Lower leg skin (tissue), 3 donors: ENCODE measurements around the gene DAGLA.

Source experiments
- POLR2A ChIP-seq, 2 donors: fragments of 450-650 bp; IDR thresholded peaks; one replicate each; pipeline ENCODE4 v1.6.1; 2016 to 2017; ENCODE audit warnings: antibody characterized with exemption in 2 of 2, mild to moderate bottlenecking in 1 of 2, moderate library complexity in 1 of 2
- TF ChIP-seq, protein P1 (sequence below), 3 donors: fragments of 450-650 bp; IDR thresholded peaks; one replicate each; pipeline ENCODE4 v1.5.1; 2016; ENCODE audit warnings: antibody characterized with exemption in 3 of 3, mild to moderate bottlenecking in 3 of 3, moderate library complexity in 2 of 3

DNA sequence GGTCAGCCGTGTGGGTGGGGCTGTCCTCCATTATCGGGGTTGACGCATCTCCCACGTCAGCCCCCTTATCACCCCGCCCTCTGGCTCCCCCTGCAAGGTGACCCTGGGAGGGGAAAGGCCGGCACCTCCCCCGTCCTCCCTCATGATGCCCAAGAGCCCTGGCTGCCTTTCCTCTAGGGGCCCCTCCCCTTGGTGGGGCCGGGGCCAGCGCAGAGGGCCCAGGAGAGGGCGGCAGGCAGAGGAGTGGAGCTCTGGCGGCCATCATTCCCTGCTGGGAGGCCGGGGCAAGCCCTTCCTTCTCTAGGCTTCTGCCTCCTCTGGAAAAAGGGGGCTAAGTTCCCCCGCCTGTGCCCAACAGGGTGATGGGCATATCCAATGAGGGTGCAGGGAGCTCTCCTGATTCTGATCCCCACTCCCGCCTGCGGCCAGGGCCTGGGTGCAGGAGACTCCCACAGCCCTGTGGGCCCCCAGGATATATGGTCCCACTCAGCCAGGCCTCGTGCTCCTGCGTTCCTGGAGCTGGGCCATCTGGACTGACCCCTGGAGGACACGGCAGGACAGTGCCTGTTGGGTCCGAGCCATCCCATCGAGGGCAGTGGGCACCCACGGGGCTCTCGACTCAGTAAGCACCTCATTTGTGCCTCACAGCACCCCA is 84.5 kb downstream of the DAGLA start:
- TF ChIP-seq, protein P1, sequence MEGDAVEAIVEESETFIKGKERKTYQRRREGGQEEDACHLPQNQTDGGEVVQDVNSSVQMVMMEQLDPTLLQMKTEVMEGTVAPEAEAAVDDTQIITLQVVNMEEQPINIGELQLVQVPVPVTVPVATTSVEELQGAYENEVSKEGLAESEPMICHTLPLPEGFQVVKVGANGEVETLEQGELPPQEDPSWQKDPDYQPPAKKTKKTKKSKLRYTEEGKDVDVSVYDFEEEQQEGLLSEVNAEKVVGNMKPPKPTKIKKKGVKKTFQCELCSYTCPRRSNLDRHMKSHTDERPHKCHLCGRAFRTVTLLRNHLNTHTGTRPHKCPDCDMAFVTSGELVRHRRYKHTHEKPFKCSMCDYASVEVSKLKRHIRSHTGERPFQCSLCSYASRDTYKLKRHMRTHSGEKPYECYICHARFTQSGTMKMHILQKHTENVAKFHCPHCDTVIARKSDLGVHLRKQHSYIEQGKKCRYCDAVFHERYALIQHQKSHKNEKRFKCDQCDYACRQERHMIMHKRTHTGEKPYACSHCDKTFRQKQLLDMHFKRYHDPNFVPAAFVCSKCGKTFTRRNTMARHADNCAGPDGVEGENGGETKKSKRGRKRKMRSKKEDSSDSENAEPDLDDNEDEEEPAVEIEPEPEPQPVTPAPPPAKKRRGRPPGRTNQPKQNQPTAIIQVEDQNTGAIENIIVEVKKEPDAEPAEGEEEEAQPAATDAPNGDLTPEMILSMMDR (IDR thresholded peaks at IDR 0.05): no peak
- TF ChIP-seq POLR2A (IDR thresholded peaks at IDR 0.05): no peak
